ENCODE measurements around the gene WNT10A.

Gene WNT10A

GRCh38 chr2:218857371-218858137 is 23.1 kb upstream of the WNT10A start:
- no peak for DNase-seq (ENCODE audit: low spot score)

GRCh38 chr2:218858138-218858445 is 22.6 kb upstream of the WNT10A start:
- no peak for DNase-seq (ENCODE audit: low spot score)

- DNase-seq (ENCODE audit: low spot score), result no peak
Observed at GRCh38 chr2:218858671-218859555, 21.7 kb upstream of the WNT10A start.

- no peak for DNase-seq (ENCODE audit: low spot score)
Observed at GRCh38 chr2:218859556-218859987, 21.1 kb upstream of the WNT10A start, which contains the start of gene WNT6. WNT6 (plus strand) TSS chr2:218859805; CDS start chr2:218860038, 233 bp downstream.

GRCh38 chr2:218859988-218860831 is 20.4 kb upstream of the WNT10A start:
- DNase-seq (ENCODE audit: low spot score), result no peak

- no peak for DNase-seq (ENCODE audit: low spot score)
Observed at GRCh38 chr2:218860950-218861381, 19.7 kb upstream of the WNT10A start.

- no peak for DNase-seq (ENCODE audit: low spot score)
Observed at GRCh38 chr2:218861645-218862318, 18.9 kb upstream of the WNT10A start.

GRCh38 chr2:218863021-218863520 is 17.6 kb upstream of the WNT10A start:
- no peak for DNase-seq (ENCODE audit: low spot score)

- no peak for DNase-seq (ENCODE audit: low spot score)
Observed at GRCh38 chr2:218865396-218865795, 15.3 kb upstream of the WNT10A start.

GRCh38 chr2:218865999-218866398 is 14.7 kb upstream of the WNT10A start:
- no peak for DNase-seq (ENCODE audit: low spot score)

GRCh38 chr2:218867900-218868299 is 12.8 kb upstream of the WNT10A start:
- no peak for DNase-seq (ENCODE audit: low spot score)

- no peak for DNase-seq (ENCODE audit: low spot score)
Observed at GRCh38 chr2:218869064-218869463, 11.6 kb upstream of the WNT10A start.

GRCh38 chr2:218870984-218871344 is 9.7 kb upstream of the WNT10A start:
- no peak for DNase-seq (ENCODE audit: low spot score)

- DNase-seq (ENCODE audit: low spot score), result no peak
Observed at GRCh38 chr2:218871345-218872302, 9.0 kb upstream of the WNT10A start.

- DNase-seq (ENCODE audit: low spot score), result no peak
Observed at GRCh38 chr2:218872645-218873358, 7.8 kb upstream of the WNT10A start.

GRCh38 chr2:218873359-218874194 is 7.1 kb upstream of the WNT10A start:
- no peak for DNase-seq (ENCODE audit: low spot score)

GRCh38 chr2:218875692-218876246 is 4.9 kb upstream of the WNT10A start:
- DNase-seq (ENCODE audit: low spot score), result no peak

- peak; percentile 68 for DNase-seq (ENCODE audit: low spot score)
Observed at GRCh38 chr2:218876562-218877219, 4.0 kb upstream of the WNT10A start.
